RPMI7951 (cell line): ENCODE results near the gene ADM5. TPM values are rescaled to one million over a fixed set of nuclear protein-coding genes. Genes with fewer than 3 reads are reported as not detected.

ENCODE experiments used
- DNase-seq: peaks from one replicate; pipeline ENCODE4 v3.0.0-alpha.2; 2012; ENCODE audit warnings: low read depth
- total RNA-seq: library from RNA; depleted of rRNA; stranded (reverse); fragments of >200 nt; shearing (Covaris generic); gene quantifications from 2 replicates; pipeline ENCODE4 v1.2.3, GENCODE V29; 2014

Gene ADM5
- total RNA-seq, 1 experiment from 2014 or later: 0.72 TPM

DNA sequence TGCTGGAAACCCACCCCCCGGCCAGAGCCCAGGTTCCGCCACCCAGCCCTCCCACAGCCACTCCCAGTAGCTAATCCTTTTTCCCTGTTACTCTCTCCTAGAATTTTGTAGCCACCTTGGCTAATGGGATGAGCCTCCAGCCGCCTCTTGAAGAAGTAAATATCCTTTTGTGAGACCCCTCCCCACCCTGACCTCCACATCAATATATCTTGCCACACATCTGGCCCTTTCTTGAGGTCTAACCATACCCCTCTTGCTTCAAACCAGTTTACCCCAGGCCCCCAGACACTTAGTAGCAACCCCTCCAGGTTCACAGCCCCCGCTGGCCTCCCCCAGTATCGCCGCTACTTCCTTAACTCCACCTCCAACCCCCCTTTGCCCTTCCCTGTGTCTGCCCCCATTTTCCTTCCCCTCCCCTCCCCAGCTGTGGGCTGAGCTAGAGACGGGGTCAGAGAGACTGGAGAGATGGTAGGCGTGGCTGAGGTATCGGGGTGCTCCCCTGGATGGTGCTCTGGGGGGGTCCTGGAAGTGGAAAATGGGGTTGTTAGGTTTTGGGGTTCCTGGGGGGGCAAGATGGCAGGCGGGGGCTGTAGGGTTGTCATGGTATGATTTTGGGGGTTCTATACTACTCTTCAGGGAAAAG, 9.5 kb upstream of the ADM5 start:
- no peak for DNase-seq

DNA sequence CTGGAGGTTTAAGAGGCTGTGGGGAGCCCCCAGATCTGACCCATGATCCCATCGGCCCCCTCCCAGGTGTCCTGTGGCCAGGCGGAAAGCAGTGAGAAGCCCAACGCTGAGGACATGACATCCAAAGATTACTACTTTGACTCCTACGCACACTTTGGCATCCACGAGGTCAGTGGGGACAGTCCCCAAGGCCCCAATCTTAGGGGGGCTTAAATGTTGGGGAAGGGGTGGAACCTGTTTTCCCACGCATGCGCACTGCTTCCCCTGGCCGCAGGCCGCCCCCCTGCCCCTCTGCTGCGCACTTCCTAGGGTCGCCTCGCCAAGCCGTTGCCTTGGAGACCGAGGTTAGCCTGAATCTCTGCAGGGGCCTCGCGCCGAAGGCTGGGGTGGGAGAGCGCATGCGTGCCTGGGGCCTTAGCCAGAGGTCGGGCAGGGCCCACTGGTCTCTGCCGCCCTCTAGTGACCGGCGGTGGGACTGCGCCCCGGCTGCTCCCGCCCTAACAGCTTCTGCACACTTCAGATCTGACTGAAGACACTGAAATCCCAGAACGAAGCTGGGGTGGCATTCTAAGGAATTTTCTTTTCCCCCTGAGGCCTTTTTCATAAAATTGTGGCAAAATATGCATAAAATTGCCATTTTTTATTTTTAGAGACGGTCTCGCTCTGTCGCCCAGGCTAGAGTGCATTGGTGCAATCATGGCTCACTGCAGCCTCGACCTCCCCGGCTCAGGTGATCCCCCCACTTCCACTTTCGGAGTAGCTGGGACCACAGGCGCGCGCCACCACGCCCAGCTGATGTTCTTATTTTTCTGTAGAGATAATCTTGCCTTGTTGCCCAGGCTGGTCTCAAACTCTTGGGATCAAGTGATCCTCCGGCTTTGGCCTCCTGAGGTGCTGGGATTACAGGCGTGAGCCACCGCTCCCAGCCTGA, 8.7 kb upstream of the ADM5 start:
- peak; percentile 76 for DNase-seq

DNA sequence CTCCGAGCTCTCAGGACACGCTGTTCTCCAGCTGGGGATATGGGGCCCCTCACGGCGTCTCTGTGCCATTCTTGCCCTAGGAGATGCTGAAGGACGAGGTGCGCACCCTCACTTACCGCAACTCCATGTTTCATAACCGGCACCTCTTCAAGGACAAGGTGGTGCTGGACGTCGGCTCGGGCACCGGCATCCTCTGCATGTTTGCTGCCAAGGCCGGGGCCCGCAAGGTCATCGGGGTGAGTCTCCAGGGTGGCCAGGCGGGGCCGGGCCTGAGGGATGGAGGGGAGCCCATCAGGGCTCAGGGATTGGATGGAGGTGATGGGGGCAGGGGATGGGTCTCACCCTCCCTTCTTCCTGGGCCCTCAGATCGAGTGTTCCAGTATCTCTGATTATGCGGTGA, 7.6 kb upstream of the ADM5 start:
- no peak for DNase-seq

DNA sequence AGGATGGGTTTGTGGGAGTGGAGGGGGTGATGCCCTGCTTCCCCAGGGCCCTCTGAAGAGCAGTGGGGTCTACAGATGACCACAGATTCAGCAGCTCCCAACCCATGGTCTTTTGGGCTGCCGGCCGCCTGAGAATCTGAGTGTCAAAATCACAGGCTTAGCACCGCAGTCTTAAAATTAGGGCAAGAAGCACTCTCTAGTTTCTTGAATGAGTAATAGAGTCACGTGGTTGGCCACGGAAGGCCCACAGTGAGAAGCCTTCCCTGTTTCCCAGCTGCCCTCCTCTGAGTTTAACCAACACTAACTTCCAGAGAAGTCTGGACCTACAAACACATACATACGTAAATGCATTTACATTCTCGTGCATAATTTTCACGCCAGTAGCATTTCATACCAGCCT, 7.1 kb upstream of the ADM5 start:
- peak; percentile 50 for DNase-seq

DNA sequence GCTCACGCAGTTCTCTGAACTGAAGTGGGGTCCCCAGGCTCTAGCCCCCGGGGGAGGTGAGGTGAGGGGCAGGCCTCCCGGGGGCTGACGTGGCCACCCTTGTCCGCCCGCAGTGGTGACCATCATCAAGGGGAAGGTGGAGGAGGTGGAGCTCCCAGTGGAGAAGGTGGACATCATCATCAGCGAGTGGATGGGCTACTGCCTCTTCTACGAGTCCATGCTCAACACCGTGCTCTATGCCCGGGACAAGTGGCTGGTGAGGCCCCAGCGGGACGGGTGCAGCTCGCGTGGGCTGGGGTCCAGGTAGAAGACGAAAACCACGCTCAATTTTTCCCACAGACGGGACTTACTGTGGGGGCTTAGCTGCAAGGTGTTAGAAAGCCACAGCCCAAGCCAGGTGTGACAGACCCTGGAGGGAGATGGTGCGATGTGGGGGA, 5.6 kb upstream of the ADM5 start:
- no peak for DNase-seq

DNA sequence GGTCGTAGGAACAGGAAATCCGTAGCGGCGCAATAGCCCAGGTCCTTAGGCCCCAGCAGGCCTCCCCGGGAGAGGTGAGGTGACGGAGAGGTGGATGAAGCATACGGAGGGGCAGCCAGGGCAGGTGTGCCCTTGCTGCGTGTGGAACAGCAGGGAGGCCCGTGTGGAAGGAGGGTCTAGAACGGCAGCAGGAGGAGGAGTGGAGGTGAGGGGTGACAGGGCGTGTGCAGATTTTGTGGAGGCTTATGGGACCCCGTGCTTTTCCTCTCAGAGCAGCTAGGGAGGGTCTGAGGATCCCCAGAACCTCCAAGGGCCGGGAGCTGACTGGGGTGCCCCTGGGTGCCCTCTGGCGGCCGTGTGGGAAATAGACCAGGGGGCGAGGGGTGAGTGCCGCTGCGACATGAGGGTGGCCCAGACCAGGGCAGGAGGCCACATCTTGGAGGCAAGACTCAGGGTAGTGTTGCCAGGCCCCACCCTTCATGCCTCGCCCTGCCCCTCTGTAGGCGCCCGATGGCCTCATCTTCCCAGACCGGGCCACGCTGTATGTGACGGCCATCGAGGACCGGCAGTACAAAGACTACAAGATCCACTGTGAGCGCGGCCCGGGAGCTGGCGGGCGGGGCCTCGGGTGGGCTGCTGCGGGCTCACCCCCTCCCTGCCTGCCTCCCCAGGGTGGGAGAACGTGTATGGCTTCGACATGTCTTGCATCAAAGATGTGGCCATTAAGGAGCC, 5.0 kb upstream of the ADM5 start:
- no peak for DNase-seq

DNA sequence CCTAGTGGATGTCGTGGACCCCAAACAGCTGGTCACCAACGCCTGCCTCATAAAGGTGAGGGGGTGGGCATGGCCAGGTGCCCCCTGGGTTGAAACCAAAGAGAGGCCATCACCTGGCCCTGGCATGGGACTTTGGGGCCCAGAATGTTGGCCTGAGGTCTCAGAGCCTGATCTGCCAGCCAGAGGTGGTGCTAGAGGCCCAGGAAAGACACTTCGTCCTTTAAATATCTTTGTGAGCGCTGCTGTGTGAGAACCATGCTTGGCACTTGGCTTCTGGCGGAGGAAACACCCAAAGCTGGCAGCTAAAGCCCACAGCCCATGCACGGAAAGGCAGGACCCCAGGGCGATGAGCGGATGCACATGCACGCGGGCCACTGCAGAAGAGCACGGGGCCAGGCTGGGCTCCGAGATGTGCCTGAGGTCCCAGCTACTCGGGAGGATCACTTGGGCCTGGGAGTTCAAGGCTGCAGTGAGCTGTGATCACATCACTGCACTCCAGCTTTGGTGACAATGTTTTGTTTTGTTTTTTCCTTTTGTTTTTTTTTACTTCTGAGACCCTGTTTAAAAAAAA, 4.3 kb upstream of the ADM5 start:
- DNase-seq: no peak

DNA sequence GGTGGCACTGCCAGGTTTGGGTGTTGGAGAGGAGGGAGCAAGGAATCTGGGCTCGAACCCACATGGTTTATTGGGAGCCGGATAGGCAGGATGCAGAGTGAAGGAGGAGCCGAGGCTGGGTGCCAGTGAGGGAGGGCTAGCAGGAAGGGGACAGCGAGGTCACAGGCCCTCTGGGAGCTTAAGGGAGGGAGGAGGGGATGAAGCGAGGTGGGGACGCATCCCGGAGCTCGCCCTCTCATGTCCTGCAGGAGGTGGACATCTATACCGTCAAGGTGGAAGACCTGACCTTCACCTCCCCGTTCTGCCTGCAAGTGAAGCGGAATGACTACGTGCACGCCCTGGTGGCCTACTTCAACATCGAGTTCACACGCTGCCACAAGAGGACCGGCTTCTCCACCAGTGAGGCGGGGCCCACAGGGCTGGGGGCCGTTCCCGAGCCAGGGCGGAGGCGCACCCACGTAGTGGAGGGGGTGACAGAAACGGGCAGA, 3.5 kb upstream of the ADM5 start:
- no peak for DNase-seq

DNA sequence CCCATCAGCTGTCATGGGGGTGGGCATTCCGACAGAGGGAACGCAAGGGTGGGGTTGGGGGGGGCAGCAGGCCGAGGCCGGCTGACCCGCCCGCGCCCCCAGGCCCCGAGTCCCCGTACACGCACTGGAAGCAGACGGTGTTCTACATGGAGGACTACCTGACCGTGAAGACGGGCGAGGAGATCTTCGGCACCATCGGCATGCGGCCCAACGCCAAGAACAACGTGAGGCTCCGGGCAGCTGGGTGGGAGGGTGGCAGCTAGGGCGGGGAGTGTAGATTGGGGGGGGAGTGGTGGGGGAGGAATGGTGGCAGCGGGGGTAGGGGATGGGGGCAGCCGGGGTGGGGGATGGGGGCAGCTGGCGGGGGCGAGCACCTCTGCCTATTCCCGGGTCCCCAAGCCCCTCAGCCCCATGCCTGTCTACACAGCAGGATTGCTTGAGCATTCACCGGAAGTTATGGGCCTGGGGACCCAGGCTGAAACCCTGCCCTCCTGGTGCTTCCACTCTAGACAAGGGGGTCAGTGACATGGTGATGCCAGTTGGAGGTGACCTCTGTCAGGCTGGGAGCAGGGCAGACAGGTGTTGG, 2.8 kb upstream of the ADM5 start:
- no peak for DNase-seq

DNA sequence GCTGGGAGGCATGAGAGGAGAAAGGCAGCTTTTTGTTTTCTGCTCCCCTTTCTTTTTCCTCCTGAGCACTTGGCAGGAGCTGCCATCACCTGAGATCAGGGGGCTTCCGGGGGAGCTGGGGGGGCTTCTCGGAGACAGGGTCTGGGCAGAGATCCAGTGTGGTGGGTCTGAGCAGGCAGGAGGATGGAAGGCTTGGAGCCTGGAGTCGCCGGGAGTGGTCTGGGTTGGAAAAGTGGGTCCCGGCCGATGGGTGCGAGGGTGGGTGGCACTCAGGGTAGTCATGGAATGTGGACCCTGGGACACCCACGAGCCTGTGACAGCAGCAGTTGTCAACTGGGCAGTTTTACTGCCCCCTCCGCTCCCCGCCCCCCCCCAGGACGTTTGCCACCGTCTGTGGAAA, 2.2 kb upstream of the ADM5 start:
- no peak for DNase-seq

DNA sequence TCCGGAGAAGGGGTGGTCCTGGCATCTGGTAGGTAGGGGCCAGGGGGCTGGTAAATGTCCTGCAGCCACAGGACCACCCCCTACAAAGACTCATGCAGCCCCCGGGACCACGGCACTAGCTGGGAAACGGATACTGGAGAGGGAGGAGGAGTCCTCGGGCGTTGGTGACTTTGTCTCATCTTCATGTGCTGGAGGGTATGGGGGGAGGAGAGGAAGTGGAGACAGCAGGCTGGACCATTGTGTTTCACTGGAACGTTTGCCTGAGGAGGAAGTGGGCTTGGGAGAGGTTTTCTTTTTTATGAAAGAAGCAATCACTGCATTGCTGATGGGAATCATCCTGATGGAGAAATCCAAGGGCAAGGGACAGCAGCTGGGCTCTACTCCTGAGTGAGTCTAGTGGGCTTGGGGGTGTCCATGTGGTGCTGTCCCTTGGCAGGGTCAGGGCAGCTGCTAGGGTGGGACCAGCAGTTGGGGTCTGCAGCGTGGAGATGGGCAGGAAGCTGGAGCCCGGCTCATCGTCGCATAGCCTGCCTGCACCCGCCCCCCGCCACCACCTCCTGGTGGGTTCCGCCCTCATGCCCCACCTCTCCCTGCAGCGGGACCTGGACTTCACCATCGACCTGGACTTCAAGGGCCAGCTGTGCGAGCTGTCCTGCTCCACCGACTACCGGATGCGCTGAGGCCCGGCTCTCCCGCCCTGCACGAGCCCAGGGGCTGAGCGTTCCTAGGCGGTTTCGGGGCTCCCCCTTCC, 1.7 kb upstream of the ADM5 start:
- no peak for DNase-seq

DNA sequence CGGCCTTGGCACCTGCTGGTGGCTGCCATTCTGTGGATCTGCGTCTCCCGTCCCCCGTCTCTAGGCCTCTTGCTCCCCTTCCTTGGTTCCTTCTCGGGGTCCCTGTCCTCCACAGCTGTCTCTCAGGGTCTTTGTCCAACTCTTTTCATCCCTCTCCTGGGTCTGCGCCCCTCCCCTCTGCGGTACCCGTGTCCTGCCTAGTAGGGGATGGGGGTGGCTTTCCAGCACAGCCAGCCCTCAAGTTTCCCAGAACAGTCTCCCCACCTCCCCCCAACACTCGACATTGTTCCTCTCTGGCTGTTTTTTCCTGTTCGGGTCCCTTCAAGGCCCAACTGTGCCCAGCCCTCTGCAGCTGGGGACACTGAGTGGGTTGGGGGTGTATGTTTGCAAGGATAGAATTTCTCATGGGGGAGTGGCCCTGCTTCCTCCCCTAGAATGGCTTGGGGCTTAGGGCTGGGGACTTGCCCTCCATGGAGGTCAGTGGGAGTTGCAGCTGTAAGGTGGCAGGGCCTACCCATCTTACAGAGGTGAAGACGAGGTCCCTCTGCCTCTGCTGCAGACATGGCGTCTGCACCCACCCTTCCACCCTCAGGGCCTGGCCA, 762 bp upstream of the ADM5 start:
- DNase-seq: no peak

DNA sequence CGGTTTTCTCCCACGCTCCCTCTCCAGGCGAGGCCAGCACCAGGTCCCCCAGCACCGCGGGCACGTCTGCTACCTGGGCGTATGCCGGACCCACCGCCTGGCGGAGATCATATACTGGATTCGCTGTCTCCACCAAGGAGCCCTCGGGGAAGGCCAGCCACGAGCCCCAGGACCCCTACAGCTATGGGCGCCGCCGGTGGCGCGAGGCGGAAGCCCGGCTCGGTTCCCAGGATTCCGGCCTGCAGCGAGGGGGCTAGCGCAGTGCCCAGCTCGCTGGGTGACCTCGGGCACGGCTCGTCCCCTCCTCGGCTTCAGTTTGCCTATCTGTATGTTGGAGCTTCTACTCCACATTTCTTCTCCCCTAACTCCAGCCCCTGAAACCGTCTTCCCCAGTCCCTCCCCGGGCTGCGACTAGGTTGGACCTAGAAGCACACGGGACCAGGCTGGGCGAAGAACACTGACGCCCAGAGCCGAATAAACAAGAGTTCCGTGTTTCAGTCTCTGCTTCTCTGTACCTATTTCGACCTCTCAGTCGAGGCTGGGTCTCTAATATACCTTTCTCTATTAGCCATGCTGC, 773 bp downstream of the ADM5 start:
- no peak for DNase-seq

DNA sequence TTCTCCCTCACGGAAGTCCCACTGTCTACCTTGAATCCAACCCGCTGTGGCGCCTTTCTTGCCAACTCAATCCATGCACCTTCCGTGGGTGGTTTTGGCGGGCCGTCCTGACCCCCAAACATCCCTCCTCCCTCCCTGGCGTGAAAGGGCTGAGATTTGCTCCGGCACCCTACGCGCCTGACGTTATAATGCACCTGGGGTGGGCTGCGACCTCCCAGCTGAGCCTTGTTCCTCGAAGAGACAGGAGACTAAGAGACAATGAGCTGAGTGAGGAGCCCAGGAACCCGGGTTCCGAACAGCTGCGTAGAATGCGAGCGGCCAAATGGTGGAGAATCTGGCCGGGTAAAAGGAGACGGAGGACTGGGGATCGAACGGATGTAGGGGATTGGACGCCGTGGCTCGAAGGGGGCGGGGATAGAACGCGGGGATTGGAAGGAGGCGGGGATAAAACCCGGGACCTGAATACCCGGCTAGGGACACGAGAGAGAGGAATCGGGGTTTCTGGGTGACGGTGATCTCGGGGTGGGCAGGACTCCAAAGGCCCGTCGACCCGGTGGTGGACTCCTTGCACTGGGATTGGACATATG, 1.4 kb downstream of the ADM5 start, which contains the start of gene CPT1C:
Gene CPT1C (plus strand): TSS at position 461 of the 587 bp plus-strand sequence. CDS start 1,137 bp downstream, outside the sequence.
- DNase-seq: peak; percentile 58

DNA sequence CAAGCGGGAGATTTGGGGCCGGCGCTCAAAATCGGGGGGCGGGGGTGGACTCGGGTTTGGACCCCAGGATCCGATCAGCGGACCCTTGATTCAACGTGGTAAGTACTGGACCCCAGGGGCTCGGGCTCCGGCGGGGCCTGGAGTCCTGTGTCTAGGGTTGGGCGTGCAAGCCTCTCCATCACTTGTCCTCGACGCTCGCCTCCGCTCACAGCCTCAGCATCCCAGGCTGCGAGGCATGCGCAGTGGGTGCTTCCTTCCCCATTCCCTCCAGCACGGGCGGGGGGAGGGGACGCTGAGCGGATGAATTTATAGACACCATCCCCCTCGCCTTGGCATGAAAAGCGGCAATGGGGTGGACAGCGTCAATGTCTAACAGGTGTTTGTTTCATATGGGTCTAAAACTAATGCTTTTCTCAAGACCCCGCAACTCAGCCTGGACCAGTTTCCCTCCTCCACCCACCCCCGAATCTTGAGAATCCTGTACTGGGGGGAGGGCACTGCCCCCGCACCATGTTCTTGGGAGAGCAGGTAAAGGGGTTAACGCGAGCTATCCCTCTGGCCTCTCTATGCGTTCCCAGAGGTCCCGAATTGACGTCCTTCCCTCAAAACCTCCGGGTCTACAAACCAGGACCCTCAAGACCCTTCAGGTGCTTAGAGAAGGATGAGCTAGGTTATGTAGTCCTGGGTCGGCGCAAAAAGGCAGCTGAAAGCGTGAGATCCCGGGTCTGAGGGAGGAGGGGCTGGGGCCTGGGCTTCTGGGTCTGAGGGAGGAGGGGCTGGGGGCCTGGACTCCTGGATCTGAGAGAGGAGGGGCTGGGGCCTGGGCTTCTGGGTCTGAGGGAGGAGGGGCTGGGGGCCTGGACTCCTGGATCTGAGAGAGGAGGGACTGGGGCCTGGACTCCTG, 2.1 kb downstream of the ADM5 start:
- DNase-seq: peak; percentile 45

DNA sequence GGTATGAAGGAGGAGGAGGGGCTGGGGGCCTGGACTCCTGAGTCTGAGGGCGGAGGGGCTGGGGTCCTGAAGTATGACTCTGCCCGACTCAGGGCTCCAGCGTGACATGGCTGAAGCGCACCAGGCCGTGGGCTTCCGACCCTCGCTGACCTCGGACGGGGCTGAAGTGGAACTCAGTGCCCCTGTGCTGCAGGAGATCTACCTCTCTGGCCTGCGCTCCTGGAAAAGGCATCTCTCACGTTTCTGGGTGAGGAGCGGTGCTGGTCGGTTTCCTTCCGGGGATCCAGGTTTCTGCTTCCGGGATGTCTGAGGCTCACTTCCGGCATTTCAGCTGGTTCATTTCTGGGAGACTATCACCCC, 2.7 kb downstream of the ADM5 start:
- DNase-seq: no peak

DNA sequence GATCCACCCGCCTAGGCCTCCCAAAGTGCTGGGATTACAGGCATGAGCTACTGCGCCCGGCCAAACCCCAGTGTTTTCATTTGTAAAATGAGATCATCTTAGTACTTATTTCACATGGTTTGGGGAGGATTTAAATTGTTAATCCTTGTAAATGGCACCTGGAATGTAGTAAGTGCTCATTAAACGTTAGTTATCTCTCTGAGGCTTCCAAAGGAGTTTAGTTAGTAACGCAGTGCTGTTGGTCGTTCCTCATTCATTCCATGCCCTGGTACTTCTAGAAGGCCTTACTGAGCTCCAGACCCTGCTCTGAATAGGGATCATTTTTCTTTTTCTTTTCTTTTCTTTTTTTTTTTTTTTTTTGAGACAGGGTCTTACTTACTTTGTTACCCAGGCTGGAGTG, 6.7 kb downstream of the ADM5 start:
- DNase-seq: no peak

DNA sequence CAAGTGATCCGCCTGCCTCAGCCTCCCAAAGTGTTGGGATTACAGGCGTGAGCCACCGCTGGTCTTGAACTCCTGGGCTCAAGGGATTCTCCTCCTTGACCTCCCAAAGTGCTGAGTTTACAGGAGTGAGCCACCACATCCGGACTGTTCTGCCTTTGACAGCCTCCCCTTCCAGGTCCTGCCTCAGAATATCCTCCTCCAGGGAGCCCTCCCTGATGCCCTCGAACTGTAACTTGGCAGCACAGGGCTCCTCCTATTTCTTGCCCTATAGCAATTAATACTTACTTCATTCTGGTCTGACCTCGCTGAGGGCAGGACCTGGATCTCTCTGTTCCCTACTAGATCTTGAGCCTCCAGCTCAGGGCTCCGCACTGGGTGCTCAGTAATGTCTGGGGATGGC, 7.5 kb downstream of the ADM5 start:
- DNase-seq: no peak

DNA sequence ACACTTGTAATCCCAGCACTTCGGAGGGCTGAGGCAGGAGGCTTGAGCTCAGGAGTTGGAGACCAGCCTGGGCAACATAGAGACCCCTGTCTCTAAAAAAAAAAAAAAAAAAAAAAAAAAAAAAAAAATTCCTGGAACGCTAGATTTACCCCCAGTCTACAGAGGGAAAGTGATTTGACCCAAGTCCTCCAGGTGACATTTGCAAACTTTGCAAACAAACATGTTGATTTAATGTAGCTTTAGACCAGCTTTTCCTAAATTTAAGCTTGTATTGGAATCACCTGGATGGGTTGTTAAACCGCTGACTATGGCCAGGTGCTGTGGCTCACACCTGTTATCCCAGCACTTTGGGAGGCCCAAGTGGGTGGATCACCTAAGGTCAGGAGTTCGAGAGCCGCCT, 10.0 kb downstream of the ADM5 start:
- no peak for DNase-seq
